PC-9 (cell line): Measurements from ENCODE around the gene BHLHE40. TPM values are rescaled to one million over a fixed set of nuclear protein-coding genes. Genes with fewer than 3 reads are reported as not detected.

Experiments
- BruUV-seq: library from RNA; stranded (reverse); fragments of 400-500 nt; replicated peaks from 2 replicates; lab custom pipeline; 2021; lab: Mats Ljungman, UMichigan
- CTCF ChIA-PET: fragments of 300-600 bp; sonication (Branson Sonifier 250); formaldehyde crosslinking; loops from one replicate; lab custom pipeline; 2022; ENCODE audit warnings: antibody characterized with exemption; lab: Charles Lee
- POLR2A ChIA-PET: fragments of 300-600 bp; sonication (Branson Sonifier 250); formaldehyde crosslinking; loops from one replicate; lab custom pipeline; 2022; ENCODE audit warnings: antibody characterized with exemption; ENCODE audit not compliant: unreplicated experiment; lab: Charles Lee
- DNase-seq, 2 experiments: peaks; one replicate each; pipeline versions ENCODE4 v3.0.0 to v3.0.0-alpha.2; 2015 to 2022; ENCODE audit warnings: mixed read lengths in 1 of 2
- H2AFZ ChIP-seq: fragments of 200-600 bp; sonication (generic); 2 replicates; pipeline ENCODE4 v1.8.1; 2017; ENCODE audit warnings: antibody characterized with exemption
- H3F3A ChIP-seq: fragments of 200-600 bp; sonication (generic); 2 replicates; pipeline ENCODE4 v1.8.1; 2017; ENCODE audit warnings: antibody characterized with exemption, mild to moderate bottlenecking, low read depth; ENCODE audit not compliant: insufficient read depth
- H3K27ac ChIP-seq: fragments of 200-600 bp; sonication (generic); 2 replicates; pipeline ENCODE4 v1.6.1; 2016; ENCODE audit warnings: mixed run types
- H3K27me3 ChIP-seq: fragments of 200-600 bp; sonication (generic); 2 replicates; pipeline ENCODE4 v1.6.1; 2016; ENCODE audit warnings: low read depth, mixed run types; ENCODE audit not compliant: insufficient read depth
- H3K36me3 ChIP-seq: fragments of 200-600 bp; sonication (generic); 2 replicates; pipeline ENCODE4 v1.6.1; 2016; ENCODE audit warnings: low read depth, mixed run types
- H3K4me1 ChIP-seq: fragments of 200-600 bp; sonication (generic); replicated peaks from 2 replicates; pipeline ENCODE4 v1.6.1; 2016; ENCODE audit warnings: mixed run types; ENCODE audit not compliant: insufficient read depth
- H3K4me2 ChIP-seq: fragments of 200-600 bp; sonication (generic); 2 replicates; pipeline ENCODE4 v1.6.1; 2017; ENCODE audit warnings: mixed run types
- H3K4me3 ChIP-seq: fragments of 200-600 bp; sonication (generic); 2 replicates; pipeline ENCODE4 v1.6.1; 2016; ENCODE audit warnings: mixed run types
- H3K79me2 ChIP-seq: fragments of 200-600 bp; sonication (generic); 2 replicates; pipeline ENCODE4 v1.6.1; 2017; ENCODE audit warnings: low read depth, mixed run types
- H3K9me2 ChIP-seq: fragments of 200-600 bp; sonication (generic); 2 replicates; pipeline ENCODE4 v1.8.1; 2017; ENCODE audit warnings: mild to moderate bottlenecking; ENCODE audit not compliant: insufficient read depth
- H3K9me3 ChIP-seq: fragments of 200-600 bp; sonication (generic); 2 replicates; pipeline ENCODE4 v1.8.1; 2016; ENCODE audit warnings: low read depth; ENCODE audit not compliant: insufficient read depth
- H4K20me1 ChIP-seq: fragments of 200-600 bp; sonication (generic); 2 replicates; pipeline ENCODE4 v1.8.1; 2017; ENCODE audit not compliant: insufficient read depth
- CTCF ChIP-seq: fragments of 200-600 bp; sonication (generic); conservative IDR thresholded peaks from 2 replicates; pipeline ENCODE4 v1.6.1; 2017; ENCODE audit warnings: mixed run types, antibody characterized with exemption, mild to moderate bottlenecking, moderate library complexity
- EZH2 ChIP-seq: fragments of 200-600 bp; sonication (generic); IDR thresholded peaks from 2 replicates; pipeline ENCODE4 v1.8.0; 2017; ENCODE audit warnings: antibody characterized with exemption, low read depth
- intact Hi-C: fragments of 100-400 bp; cut with micrococcal nuclease; formaldehyde crosslinking; loops from one replicate; pipeline ENCODE4 v1.10.0; 2022; ENCODE audit not compliant: unreplicated experiment
- total RNA-seq: library from RNA; stranded (reverse); gene quantifications from 2 replicates; pipeline ENCODE4 v1.2.3, GENCODE V29; 2021

BHLHE40 gene
- total RNA-seq, 1 experiment from 2014 or later: 45.5 TPM

GRCh38 chr3:5007873-5008272 lies 28.6 kb downstream of the BHLHE40 start:
- H3K27me3 ChIP-seq: no peaks in the 10 kb centered on the region
- no peaks in the 10 kb centered on the region for H4K20me1 ChIP-seq
- DNase-seq: no peak
- POLR2A ChIA-PET: interaction anchor here (0.6 to 0.9 kb wide), 3 partner anchors 15 to 29 kb away, joined by 6 to 7 read pairs (median 6); no protein-coding TSS in a partner anchor
- no peak overlapping the region for H3K4me2 ChIP-seq
- H3K9me2 ChIP-seq: no peaks in the 10 kb centered on the region
- no peak overlapping the region for H3K4me3 ChIP-seq
- H3K79me2 ChIP-seq: no peaks in the 10 kb centered on the region
- no peak overlapping the region for H2AFZ ChIP-seq
- H3F3A ChIP-seq: no peaks in the 10 kb centered on the region
- H3K27ac ChIP-seq: no peak overlapping the region
- no peaks in the 10 kb centered on the region for H3K36me3 ChIP-seq
- intact Hi-C loops: no loop called here
- H3K9me3 ChIP-seq: no peaks in the 10 kb centered on the region
- no TSS peak for BruUV-seq
- peaks cover 12% of the 10 kb centered on the region for H3K4me1 ChIP-seq
- TF ChIP-seq CTCF (no peak), EZH2 (no peak)
- CTCF ChIA-PET: interaction anchor here (0.6 kb wide), 1 partner anchor 251 kb away, joined by 3 read pairs; no protein-coding TSS in a partner anchor

GRCh38 chr3:5009506-5010109 lies 30.4 kb downstream of the BHLHE40 start:
- Histone ChIP-seq H2AFZ (no peak overlapping the region), H3F3A (no peaks in the 10 kb centered on the region), H3K4me1 (peaks cover 26% of the 10 kb centered on the region), H4K20me1 (no peaks in the 10 kb centered on the region), H3K27me3 (no peaks in the 10 kb centered on the region), H3K27ac (no peak overlapping the region), H3K9me2 (no peaks in the 10 kb centered on the region), H3K4me3 (no peak overlapping the region), H3K36me3 (no peaks in the 10 kb centered on the region), H3K79me2 (no peaks in the 10 kb centered on the region), H3K4me2 (no peak overlapping the region), H3K9me3 (no peaks in the 10 kb centered on the region)
- intact Hi-C loops: no loop called here
- no peak for TF ChIP-seq EZH2
- TF ChIP-seq CTCF: no peak
- no peak for DNase-seq
- ChIA-PET POLR2A (interaction anchor here (0.6 kb wide), 1 partner anchor 13 kb away, joined by 6 read pairs; no protein-coding TSS in a partner anchor), CTCF (no interaction called here)
- BruUV-seq: no TSS peak

GRCh38 chr3:5010140-5010539 lies 30.9 kb downstream of the BHLHE40 start:
- peaks cover 29% of the 10 kb centered on the region for H3K4me1 ChIP-seq
- no peaks in the 10 kb centered on the region for H3K79me2 ChIP-seq
- H3K27me3 ChIP-seq: no peaks in the 10 kb centered on the region
- DNase-seq: no peak
- no peaks in the 10 kb centered on the region for H4K20me1 ChIP-seq
- POLR2A ChIA-PET: no interaction called here
- intact Hi-C loops: no loop called here
- no peaks in the 10 kb centered on the region for H3F3A ChIP-seq
- no peaks in the 10 kb centered on the region for H3K36me3 ChIP-seq
- no peaks in the 10 kb centered on the region for H3K9me2 ChIP-seq
- CTCF ChIA-PET: no interaction called here
- no peaks in the 10 kb centered on the region for H3K9me3 ChIP-seq
- H3K27ac ChIP-seq: no peak overlapping the region
- no peak overlapping the region for H2AFZ ChIP-seq
- no peak overlapping the region for H3K4me2 ChIP-seq
- H3K4me3 ChIP-seq: no peak overlapping the region
- BruUV-seq: no TSS peak
- no peak for TF ChIP-seq EZH2
- no peak for TF ChIP-seq CTCF
